Muscle of leg (tissue), 11 donors: ENCODE measurements around the gene RGL1. TPM values are rescaled to one million over a fixed set of nuclear protein-coding genes. Genes with fewer than 3 reads are reported as not detected.

Experiments used
- DNase-seq: peaks from one replicate; pipeline ENCODE4 v3.0.0; 2013
- H3K27ac ChIP-seq: one replicate; pipeline ENCODE4 v1.5.1; 2013; ENCODE audit warnings: mild to moderate bottlenecking, low read length, control low read depth
- H3K27me3 ChIP-seq: one replicate; pipeline ENCODE4 v1.6.1; 2013; ENCODE audit warnings: low read length; ENCODE audit not compliant: control insufficient read depth, insufficient read depth
- H3K36me3 ChIP-seq: one replicate; pipeline ENCODE4 v1.6.1; 2013; ENCODE audit warnings: low read length; ENCODE audit not compliant: control insufficient read depth, insufficient read depth
- H3K4me1 ChIP-seq: one replicate; pipeline ENCODE4 v1.6.1; 2013; ENCODE audit warnings: low read length; ENCODE audit not compliant: control insufficient read depth, insufficient read depth
- H3K4me3 ChIP-seq: one replicate; pipeline ENCODE4 v1.5.1; 2013; ENCODE audit warnings: low read length, control low read depth
- H3K9me3 ChIP-seq: replicated peaks from 2 replicates; pipeline ENCODE4 v1.6.1; 2013; ENCODE audit warnings: low read depth, low read length; ENCODE audit not compliant: control insufficient read depth
- WGBS: methylation state at CpG from one replicate; pipeline ENCODE4 v1.1.5; 2013; ENCODE audit warnings: missing lambda C conversion rate; ENCODE audit not compliant: insufficient coverage; 5-methylcytosine and 5-hydroxymethylcytosine counted together
- polyA plus RNA-seq, 8 donors: library from polyadenylated mRNA; unstranded; fragments of 120-200 nt; gene quantifications; one replicate each; pipeline versions ENCODE4 v1.2.1 to v1.2.3, GENCODE V29; 2013; ENCODE audit warnings: inconsistent platforms in 1 of 8, low replicate concordance in 1 of 8; ENCODE audit not compliant: insufficient read length in 8 of 8, insufficient read depth in 1 of 8
- total RNA-seq: library from RNA; stranded (reverse); fragments of 120-200 nt; gene quantifications from one replicate; pipeline ENCODE4 v1.2.4, GENCODE V29; 2013

Gene RGL1
- total and polyA plus RNA-seq, 9 donors = 20.8 to 40.5 (median 28.3) TPM

DNA sequence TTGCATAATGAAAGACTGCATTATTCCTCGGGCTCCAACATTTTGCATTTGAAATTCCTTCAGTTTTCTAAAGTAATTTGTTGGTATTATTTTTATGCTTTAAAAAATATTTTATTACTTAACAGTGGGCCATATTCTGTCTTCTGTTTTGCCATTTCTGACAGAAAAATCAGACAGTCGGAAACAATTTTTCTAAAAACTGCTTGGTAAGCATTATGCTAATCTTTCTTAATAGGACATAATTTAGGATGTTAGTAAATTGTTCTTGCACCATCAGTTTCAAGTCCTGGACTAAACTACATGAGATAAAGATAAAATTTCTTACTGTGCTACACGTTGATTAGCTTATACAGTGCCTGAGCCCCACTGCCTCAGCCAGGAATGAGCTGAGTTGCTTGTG, 11.2 kb downstream of the RGL1 start:
- Histone ChIP-seq H3K27ac (no peak overlapping the region), H3K36me3 (no peaks in the 10 kb centered on the region), H3K4me1 (peaks cover 21% of the 10 kb centered on the region), H3K4me3 (no peak overlapping the region), H3K9me3 (no peaks in the 10 kb centered on the region), H3K27me3 (no peaks in the 10 kb centered on the region)
- no CpG with 5 or more reads among the region's 3 CpGs for WGBS
- no peak for DNase-seq

- no peak for DNase-seq
- Histone ChIP-seq H3K27me3 (no peaks in the 10 kb centered on the region), H3K36me3 (no peaks in the 10 kb centered on the region), H3K4me1 (peaks cover 19% of the 10 kb centered on the region), H3K9me3 (no peaks in the 10 kb centered on the region), H3K27ac (peak overlapping the region; percentile 66), H3K4me3 (no peak overlapping the region)
- 31% methylated on average over 3 of the region's 5 CpGs for WGBS
Measured at GRCh38 chr1:183817576-183818288, 12.8 kb downstream of the RGL1 start.

DNA sequence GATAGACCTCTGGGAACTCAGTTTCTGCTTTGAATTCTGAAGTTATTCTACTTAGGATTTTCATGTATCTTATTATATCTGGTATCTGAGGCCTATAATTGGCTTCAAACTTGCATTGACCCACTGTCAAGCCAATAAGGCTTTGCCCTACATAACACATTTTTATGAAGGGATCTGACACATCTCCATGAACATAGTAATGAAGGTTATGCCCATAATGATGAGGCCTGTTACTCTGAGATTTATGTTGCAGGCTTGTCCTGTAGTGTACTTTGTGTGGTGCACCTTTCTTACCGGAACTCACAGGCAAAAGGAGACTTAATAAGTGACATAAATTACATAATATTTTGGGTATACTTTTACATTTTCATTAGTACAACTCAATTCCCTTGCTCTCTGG, 14.1 kb downstream of the RGL1 start:
- H3K27ac ChIP-seq = no peak overlapping the region
- H3K9me3 ChIP-seq = no peaks in the 10 kb centered on the region
- H3K36me3 ChIP-seq = no peaks in the 10 kb centered on the region
- no peak overlapping the region for H3K4me3 ChIP-seq
- no CpG with 5 or more reads among the region's 1 CpG for WGBS
- H3K4me1 ChIP-seq = peaks cover 14% of the 10 kb centered on the region
- no peaks in the 10 kb centered on the region for H3K27me3 ChIP-seq
- DNase-seq = no peak

DNA sequence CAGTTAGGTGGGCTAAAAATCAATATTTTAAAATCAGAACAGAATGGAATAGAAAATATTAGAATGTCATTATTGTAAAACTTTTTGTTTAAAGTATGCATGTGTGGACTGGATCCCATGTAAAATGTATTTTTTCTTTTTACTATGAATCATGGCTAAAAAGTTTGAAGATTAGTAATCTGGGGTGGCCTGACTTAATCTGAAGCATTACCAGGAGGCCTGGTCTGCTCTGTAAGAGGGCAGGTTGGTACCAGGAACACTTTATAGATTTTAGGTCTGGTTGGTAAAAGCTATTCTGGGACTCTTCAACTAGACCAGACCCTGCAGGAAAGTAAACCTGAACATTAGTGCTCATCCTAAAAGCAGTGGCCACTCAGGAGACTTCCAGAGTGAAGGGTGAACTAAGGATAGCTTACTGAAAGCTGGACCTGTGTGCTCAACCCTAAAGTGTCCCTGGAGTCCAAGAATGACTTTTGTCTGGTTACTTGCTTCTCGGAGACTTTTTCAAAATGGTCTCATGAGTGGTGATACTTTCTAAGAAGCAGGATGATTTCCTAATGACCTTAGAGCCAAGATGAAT, 16.5 kb downstream of the RGL1 start:
- Histone ChIP-seq H3K4me1 (peaks cover 14% of the 10 kb centered on the region), H3K36me3 (no peaks in the 10 kb centered on the region), H3K27me3 (no peaks in the 10 kb centered on the region), H3K27ac (peak overlapping the region; percentile 83), H3K9me3 (no peaks in the 10 kb centered on the region), H3K4me3 (no peak overlapping the region)
- DNase-seq = no peak
- no CpG with 5 or more reads among the region's 1 CpG for WGBS

DNA sequence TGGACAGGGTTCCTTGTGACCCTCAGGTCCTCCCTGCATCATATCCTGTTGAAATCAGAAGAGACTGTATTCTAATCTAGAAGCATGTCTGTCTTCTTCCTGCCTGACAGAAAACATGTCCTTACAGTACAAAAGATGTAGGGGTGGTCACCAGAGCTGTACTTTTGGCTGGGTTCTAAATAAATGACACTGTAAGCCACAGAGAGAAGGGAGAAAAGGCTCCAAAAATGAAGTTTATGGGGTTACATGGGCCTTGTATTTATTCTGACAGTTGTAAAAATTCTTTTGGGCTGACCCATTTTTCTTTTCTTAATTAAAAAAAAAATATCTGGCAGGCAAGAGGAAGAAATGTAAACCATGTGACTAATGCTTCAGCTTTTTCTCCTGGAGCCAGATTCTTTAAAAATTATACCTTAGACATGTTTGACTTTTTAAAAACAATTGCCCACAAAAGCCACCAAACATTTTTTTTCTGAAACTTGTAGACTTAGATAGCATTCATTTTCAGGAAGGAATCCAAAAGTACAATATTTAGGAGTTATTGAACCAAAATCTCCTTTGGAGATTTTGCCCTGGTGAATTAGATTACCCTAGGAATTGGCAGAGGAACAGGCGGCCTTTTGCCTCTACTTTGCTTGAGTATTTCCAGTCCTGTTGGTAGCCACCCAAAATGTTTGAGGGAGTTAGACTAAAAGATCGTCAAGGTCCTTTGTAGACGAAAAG, 17.1 kb downstream of the RGL1 start:
- Histone ChIP-seq H3K36me3 (no peaks in the 10 kb centered on the region), H3K27ac (peak overlapping the region; percentile 83), H3K27me3 (no peaks in the 10 kb centered on the region), H3K4me3 (no peak overlapping the region), H3K4me1 (peaks cover 13% of the 10 kb centered on the region), H3K9me3 (no peaks in the 10 kb centered on the region)
- peak; percentile 93 for DNase-seq
- WGBS = 30% methylated on average over 1 of the region's 3 CpGs

GRCh38 chr1:183824291-183824690, 19.4 kb downstream of the RGL1 start:
- Histone ChIP-seq H3K4me1 (peaks cover 5% of the 10 kb centered on the region), H3K27ac (no peak overlapping the region), H3K36me3 (no peaks in the 10 kb centered on the region), H3K4me3 (no peak overlapping the region), H3K9me3 (no peaks in the 10 kb centered on the region), H3K27me3 (no peaks in the 10 kb centered on the region)
- WGBS = no CpG with 5 or more reads among the region's 1 CpG
- no peak for DNase-seq

DNA sequence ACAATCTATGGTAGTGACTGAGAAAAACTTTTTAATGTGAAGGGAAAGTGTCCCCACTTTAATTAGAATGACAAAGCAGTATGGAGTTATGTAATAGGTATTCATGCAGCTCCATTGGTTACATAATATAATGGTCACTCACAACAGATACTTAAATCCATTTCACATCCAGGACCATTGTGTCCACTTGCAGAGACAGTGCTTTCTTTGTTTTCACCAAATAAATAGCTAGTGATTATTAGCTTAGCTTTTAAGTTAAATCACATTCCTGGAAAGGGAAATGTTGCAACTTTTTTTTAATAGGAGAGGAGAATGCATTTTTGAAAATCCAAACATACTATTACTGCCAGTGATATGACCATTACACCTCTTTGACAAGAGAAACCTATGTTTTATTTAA, 22.9 kb downstream of the RGL1 start:
- H3K4me1 ChIP-seq = no peaks in the 10 kb centered on the region
- no peak overlapping the region for H3K27ac ChIP-seq

DNA sequence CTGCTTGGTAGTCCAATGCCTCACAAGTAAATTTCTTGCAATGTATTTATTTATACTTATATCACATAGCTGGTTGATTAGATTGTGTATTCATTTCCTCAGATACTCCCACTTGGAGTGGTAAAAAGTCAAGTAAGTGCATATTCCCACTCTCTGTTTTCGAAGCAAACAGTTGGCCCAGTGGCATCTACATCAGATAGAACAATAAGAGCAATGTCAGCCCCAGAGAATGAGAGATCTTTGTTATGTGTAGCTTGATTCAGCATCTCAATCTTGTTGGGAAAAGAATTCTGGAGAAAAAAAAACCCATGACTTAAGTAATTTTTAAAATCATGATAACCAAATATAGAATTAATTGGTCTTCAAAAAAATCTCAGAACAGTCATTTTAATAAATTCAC, 25.5 kb downstream of the RGL1 start:
- Histone ChIP-seq H3K27me3 (no peaks in the 10 kb centered on the region), H3K9me3 (no peaks in the 10 kb centered on the region), H3K36me3 (no peaks in the 10 kb centered on the region), H3K27ac (no peak overlapping the region), H3K4me1 (no peaks in the 10 kb centered on the region), H3K4me3 (no peak overlapping the region)
- no CpG with 5 or more reads among the region's 1 CpG for WGBS
- no peak for DNase-seq

More for the DNA sequence above, 22.9 kb downstream of the RGL1 start:
- no peaks in the 10 kb centered on the region for H3K9me3 ChIP-seq
- DNase-seq = no peak
- H3K27me3 ChIP-seq = no peaks in the 10 kb centered on the region
- no peaks in the 10 kb centered on the region for H3K36me3 ChIP-seq
- no peak overlapping the region for H3K4me3 ChIP-seq

DNA sequence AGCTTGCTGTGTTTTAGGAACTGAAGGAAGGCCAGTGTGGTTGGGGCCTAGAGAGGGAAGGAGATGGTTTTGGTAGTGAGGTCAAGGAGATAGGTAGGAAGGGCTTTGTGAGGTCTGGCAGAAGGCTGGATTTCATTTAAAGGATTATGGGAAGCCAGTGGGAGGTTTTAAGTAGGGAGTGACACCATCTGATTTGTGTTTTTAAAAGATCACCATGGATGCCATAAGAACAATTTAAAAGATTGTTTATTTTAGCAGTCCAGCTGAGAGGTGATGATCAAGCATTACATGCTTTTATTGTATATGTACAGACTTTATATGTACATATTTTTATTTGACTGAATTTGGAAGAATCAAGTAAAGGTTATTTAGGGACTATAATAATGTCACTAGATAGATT, 26.4 kb downstream of the RGL1 start:
- H3K27me3 ChIP-seq = no peaks in the 10 kb centered on the region
- DNase-seq = no peak
- H3K36me3 ChIP-seq = no peaks in the 10 kb centered on the region
- no peaks in the 10 kb centered on the region for H3K9me3 ChIP-seq
- H3K27ac ChIP-seq = no peak overlapping the region
- H3K4me1 ChIP-seq = no peaks in the 10 kb centered on the region
- no peak overlapping the region for H3K4me3 ChIP-seq

- H3K27ac ChIP-seq = no peak overlapping the region
- no peaks in the 10 kb centered on the region for H3K9me3 ChIP-seq
- H3K27me3 ChIP-seq = no peaks in the 10 kb centered on the region
- no peak overlapping the region for H3K4me3 ChIP-seq
- no peaks in the 10 kb centered on the region for H3K4me1 ChIP-seq
- H3K36me3 ChIP-seq = no peaks in the 10 kb centered on the region
- no peak for DNase-seq
Measured at GRCh38 chr1:183832459-183832858, 27.5 kb downstream of the RGL1 start.
